Stimulated activated CD8-positive, alpha-beta memory T cell treated with anti-CD3 and anti-CD28 coated beads, Interleukin-12 subunit alpha, Interleukin-12 subunit beta, amount 100 ng/mL, for 24 hours (primary cell): ENCODE measurements around the gene SIX2.

Source experiments
- DNase-seq: peaks from one replicate; pipeline ENCODE4 v3.0.0-alpha.2; 2020; ENCODE audit errors: extremely low read depth

SIX2 gene

DNA sequence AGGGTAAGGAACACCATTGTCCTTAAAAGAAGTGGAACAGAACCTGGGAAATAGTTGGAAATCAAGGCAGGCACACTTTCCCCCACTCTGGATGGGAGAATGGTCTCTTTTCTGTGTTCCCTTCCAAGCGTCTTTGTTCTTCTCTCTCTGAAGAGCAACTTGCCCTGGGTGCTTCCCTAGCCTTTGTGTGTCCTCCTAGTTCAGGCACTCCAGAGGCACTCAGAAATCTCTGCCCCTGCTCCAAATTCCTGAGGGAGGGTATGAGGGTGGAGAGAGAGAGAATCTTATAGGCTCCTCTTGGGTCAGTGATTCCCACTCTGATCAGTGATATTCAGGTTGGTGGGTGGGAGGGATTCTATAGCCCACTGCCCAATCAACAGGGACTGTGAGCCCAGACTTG, 8.8 kb upstream of the SIX2 start:
- no peak for DNase-seq

DNA sequence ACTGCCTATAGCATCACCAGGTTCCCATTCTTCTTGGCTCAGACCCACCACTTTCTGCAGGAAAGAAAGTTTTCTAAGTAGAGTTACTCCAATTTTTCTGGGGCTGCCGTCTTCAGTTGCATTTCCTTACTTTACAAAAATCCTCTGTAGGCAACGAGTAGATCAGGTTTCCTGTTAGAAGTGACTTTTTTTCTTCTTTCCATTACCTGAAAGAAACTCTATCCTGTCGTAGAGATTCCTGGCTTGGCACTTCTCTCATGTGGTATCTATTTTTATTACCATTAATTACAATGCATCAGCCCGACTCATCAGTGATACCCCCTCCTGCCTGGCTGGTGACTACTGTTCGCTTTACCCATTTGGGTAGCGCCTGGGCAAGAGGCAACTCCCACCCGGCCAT, 5.6 kb upstream of the SIX2 start:
- DNase-seq, result no peak

DNA sequence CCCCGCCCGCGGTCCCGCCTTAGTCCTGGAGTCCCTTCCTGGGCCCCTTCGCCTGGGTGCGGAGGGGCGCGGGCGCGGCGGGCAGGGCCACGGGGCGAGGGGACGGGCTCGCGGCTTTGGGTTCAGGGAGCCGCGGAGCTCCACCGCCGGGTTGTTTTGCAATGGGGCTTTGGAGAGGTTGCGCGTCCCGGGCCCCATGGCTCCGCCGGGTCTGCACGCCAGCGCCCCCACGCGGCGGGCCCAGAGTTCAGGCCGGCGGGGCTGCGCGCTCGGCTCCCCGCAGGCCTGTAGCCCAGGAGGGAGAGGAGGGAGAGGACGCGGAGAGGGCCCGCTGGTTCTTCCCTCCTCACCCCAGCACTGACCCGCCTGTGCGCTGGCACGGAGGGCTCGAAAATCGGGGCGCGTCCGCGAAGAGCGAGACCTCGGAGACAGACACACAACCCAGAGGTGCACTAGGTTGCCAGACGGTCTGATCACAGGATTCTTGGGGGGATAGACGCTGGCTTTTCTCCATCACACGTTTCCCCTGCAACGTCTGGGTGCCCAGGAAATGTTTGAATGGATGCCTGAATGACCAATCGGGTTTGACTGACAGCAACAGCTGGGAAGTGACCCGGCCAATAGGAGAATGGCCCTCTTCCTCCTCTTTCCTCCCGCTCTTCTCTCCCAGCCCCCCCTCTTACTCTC, 4.9 kb upstream of the SIX2 start:
- no peak for DNase-seq

DNA sequence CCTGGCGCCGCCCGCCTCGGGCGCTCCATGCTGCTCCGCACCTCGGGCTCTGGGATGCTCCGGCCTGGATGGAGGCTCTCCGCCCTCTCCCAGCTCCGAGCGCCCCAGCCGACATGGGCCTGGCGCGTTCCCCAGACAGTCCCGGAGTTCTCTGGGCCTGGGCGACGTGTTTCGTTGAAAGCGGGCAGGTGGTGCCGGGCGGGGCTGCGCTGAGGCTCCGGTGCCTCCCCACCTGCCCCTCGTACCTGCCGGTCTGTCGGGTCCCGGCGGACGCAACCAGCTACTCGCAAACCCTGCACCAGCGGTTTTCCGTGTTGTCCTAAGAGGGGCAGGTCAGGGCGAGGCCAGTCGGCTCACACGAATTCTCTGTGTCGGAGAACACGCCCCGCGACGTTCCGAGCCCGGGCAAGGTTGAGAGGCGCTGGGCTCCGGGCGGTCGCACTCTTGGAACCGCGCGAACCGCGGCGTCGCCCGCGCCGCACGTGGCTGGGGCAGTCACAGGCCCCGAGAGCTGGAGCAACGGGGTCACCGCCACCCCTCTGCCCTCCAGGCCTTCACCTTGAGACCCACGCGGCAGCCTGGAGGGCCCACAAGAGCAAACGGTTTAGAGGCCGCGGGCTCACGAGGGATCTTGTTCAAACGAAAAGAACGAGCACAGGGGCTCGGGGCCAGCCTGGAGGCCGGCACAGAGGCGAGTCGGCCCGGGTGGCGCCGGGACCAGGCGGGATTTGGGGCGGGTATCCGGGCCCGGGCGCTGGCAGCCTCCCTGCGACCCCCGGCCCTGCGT, 4.2 kb upstream of the SIX2 start:
- DNase-seq, result no peak

DNA sequence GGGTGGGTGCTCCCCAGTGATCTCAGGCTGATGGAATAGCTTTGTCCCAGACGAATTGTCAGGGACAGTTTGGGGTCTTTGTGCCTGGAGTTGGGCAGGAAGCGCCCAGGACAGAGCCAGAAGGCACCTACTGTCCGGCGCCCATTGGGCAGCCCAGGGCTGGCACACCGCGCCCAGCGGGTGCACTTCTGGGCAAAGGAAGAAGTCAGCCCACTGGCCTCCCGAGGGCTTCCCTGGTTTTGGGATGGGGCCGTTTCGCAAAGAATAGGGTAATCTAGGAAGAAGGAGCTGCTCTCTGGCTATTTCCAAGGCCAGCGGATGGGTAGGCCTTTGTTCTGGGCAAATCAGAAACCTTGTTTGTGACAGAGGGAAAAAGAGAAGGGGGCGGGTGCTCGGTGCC, 3.5 kb upstream of the SIX2 start:
- no peak for DNase-seq

DNA sequence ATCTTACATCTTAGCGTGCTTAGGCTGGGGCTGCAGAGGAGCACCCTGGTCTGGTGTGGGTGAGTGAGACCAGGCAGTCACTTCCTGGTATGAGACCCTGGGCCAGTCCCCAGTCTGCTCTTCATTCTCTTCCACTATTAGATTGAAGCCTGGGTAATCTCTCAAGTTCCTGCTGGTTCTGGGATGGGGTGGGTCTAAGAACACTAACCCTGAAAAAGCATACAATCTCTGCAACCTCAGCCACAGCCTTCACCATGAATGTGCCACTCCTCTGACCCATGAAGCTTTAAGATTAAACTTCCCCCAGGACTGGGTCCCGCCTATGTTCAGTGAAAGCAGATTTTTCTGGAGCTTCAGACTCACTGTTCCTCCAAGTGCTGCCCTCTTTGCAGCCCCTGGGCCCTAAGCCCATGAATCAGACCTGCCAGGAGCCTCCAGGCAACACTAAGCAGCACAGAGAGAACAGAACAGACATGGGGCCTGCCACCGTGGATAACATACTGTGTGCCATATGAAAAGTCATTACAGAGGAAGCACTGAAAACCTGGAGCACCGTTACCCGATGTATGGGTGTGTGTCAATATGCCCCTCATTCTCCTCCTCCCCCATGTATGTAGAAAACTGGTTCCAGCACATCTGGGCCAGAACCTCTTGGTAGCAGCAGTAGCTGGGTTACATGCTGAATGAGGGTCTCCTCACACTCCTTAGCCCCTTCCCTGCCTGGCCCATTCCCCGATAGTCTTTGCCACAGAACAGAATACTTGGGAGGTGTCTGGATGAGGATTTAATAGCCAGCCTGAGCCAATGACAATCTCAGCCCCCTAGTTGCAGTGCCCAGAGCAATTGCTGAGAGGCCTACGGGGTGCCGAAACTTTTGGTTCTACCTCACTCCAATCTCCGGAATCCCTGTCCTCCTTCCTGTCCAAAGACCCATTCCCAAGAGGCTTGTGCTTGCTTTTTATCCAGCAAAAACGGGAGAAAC, 2.7 kb upstream of the SIX2 start:
- no peak for DNase-seq

DNA sequence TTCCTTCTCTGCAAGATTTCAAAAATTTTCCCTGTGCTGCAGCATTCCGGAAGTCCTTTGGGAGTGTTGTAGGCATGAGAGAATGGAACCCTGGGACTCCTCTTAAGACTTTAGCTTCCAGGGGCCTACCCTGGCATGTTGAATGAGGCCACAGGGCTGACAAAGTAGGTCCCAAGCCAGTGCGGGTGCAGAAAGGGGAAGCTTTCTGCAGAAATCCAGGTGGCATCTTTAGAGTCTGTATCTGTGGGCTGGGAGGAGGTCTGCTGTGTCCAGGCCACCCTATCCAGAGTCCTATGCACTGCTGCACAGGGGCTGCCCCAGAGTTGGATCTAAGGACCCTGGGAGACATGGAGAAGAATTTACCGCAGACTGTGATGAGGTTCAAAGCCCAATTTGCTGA, 1.9 kb upstream of the SIX2 start:
- DNase-seq, result no peak

DNA sequence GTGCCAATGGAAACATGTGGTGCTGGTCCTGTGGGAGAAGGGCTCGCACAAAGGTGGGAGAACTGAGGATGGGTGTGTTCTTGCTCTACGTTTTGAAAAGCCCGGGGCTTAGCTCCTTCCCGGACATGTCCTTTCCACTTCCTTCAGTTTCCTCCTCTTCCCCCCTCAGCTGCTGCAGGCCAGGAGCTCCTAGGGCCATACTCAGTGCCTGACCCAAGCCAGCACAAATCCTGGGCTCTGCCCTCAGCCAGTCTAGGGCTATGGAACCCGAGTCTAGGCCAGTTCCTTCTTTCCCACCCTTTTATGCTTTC, 1.4 kb upstream of the SIX2 start:
- no peak for DNase-seq

DNA sequence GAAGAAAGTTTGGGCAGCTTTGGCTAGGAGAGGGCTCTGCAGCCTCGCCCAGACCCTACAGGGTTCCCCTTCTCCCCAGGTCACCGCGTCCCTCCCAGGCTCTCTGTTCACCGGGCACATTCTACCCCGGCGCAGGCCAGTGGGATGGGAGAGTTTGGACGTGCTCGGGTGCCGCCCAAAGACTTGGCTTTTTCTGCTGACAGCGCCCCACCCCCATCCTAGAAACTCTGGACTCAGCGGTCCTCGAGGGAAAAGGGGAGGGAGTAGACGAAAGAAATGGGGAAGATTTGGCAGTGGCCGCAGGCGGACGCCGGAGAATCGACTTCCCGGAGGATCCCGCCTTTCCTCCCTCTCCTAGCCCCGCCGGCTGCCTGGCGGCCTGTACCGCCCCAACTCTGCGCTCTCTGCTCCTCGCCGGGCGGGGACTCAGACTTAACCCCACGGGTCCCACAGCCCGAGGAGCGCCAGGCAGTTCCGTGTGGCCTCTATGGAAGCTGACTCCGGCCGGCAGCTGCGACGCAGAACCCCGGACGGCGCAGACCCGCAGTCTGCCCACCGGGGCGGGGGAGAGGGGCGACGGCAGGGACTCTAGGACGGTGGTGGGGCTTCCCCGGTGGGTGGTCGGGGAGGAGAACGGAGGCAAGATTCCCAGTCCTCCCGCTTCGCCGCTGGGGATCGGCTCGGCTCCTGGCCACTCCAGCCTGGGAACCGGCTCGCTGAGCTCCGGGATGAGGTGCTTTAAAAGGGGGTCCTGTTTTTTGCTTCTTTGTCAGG, 863 bp upstream of the SIX2 start:
- DNase-seq, result no peak

DNA sequence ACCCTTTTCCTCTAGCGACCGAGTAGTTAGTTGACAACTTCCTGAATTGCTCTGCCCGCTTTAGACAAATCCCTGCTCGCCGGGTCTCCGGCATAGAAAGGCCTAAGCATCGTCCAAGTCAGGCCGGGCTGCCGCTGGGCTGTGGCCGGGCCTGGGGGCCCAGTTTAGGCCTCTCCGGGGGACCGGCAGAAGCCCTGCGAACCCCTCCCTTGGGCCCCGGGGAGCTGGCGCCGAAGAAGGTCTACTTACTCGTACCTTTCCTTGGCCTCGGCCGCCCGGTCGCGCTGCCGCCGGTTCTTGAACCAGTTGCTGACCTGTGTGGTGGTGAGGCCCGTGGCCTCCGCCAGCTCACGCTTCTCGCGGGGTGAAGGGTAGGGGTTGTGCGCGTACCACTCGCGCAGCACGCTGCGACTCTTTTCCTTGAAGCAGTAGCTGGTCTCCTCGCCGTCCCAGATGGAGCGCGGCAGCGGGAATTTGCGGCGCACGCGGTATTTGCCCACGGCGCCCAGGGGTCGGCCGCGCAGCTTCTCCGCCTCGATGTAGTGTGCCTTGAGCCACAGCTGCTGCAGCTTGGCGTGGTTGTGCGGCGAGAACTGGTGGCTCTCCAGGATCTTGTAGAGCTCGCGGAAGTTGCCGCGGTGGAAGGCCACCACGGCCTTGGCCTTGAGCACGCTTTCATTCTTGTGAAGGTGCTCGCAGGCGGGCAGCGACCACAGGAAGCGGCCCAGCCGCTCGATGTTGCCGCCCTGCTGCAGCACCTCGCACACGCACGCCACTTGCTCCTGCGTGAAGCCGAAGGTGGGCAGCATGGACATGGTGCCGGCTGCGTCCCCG, 739 bp downstream of the SIX2 start:
- DNase-seq, result no peak

DNA sequence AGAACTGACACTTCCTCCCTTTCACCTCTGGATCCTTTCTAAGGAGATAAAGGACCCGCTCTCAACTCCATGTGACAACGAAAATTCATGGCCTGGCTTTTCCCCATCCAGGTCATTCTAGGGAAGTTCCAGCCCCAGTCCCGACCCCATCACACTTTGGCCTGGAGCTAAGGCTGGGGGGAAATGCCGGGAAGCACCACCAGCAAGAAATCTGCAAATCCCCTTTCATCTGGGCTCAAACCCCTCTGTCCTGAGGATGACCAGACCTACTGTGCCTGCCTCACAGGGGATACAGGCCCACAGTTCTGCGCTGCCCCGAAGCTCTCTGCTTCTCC, 1.3 kb downstream of the SIX2 start:
- DNase-seq, result no peak

DNA sequence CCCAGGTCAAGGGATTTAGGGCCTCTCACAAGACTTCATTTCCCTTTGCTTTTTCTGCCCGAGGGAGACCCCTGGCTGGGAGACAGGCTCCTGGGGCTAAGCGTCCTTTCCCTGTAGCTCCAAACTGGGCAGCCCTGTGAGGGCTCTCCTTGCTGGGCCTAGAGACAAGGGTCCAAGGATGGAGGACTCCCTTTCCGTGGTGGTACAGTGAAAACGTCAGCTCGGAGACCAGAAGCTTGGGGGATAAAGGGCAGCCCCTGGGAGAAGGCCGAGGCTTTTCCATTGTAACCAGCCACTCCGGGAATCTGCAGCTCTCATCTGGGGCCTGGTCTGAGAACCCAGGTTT, 2.3 kb downstream of the SIX2 start:
- DNase-seq, result no peak

DNA sequence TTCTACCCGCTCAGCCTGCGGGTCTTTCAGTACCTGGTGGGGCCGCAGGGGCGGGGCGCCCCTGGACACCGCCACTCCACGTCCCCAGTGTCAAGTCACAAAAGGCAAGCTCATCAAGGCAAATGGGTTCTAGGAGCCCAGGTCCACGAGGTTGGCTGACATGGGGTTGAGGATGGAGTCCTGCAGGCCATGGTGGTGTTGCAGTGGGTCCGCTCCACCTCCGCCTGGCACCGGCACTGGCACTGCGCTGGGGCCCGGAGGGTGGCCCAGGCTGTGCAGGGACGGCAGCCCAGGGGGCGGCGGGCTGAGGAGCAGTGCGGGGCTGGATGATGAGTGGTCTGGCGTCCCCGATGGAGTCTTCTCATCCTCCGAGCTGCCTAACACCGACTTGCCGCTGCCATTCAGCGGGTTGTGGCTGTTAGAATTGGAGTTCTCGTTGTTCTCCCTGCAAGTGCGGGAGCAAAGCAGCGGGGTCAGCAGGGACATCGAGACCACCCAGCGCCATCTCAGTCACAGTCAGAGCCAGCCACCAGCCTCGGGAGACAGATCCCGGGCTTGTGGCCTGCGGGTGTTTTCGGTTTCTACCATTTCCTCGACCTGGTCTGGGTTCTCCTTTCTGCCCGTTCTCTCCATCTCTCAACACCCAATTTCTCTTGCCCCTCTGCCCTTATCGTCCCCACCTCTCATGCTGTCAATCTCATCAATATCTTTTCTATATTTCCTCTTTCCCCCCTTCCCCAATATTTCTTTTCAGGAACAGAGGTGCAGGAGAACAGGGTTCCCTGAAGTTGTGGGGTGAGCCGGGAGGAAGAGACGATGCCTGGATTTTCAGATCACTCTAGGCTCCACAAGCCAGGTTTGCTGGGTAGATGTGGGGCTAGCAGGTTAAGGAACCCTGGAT, 3.0 kb downstream of the SIX2 start:
- DNase-seq, result no peak

DNA sequence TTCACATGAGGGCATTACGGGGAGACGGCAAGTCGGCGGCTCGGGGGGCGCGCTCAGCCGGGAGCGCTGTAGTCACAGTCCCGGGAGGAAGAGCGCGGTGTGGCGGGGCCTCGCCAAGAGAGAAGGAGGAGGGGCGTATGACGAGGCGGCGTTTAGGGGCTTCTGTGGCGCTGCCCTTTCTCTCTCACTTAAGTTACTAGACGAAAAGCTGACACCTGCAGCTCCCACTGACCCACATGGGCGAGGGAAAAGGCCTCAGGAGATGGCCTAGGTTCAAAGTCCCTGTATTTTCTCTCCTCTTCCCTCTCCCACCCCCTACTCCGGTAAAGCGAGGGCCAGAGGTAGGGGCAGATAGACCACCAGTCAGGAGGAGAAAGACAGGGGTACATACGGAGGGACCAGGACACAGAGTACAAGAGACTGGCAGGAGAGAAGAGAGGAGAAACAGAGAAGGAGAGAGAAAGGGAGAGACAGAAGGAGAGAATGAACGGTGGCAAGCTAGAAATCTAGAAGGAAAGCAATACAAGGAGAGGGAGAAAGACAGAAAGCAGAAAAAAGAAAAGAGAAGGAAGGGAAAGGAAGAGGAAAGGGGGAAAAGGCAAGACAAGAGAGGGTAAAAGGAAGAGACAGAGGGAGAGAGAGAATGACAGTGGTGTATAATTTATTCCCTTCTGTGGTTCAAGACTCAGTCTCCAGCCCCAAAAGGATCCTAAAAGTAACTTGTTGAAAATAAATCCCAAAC, 3.8 kb downstream of the SIX2 start:
- no peak for DNase-seq

DNA sequence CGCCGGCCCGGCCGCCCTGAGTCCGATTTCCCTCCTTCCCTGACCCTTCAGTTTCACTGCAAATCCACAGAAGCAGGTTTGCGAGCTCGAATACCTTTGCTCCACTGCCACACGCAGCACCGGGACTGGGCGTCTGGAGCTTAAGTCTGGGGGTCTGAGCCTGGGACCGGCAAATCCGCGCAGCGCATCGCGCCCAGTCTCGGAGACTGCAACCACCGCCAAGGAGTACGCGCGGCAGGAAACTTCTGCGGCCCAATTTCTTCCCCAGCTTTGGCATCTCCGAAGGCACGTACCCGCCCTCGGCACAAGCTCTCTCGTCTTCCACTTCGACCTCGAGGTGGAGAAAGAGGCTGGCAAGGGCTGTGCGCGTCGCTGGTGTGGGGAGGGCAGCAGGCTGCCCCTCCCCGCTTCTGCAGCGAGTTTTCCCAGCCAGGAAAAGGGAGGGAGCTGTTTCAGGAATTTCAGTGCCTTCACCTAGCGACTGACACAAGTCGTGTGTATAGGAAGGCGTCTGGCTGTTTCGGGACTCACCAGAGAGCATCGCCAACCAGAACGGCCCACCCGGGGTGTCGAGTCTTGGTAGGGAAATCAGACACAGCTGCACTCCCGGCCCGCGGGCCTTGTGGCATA, 4.6 kb downstream of the SIX2 start:
- no peak for DNase-seq

DNA sequence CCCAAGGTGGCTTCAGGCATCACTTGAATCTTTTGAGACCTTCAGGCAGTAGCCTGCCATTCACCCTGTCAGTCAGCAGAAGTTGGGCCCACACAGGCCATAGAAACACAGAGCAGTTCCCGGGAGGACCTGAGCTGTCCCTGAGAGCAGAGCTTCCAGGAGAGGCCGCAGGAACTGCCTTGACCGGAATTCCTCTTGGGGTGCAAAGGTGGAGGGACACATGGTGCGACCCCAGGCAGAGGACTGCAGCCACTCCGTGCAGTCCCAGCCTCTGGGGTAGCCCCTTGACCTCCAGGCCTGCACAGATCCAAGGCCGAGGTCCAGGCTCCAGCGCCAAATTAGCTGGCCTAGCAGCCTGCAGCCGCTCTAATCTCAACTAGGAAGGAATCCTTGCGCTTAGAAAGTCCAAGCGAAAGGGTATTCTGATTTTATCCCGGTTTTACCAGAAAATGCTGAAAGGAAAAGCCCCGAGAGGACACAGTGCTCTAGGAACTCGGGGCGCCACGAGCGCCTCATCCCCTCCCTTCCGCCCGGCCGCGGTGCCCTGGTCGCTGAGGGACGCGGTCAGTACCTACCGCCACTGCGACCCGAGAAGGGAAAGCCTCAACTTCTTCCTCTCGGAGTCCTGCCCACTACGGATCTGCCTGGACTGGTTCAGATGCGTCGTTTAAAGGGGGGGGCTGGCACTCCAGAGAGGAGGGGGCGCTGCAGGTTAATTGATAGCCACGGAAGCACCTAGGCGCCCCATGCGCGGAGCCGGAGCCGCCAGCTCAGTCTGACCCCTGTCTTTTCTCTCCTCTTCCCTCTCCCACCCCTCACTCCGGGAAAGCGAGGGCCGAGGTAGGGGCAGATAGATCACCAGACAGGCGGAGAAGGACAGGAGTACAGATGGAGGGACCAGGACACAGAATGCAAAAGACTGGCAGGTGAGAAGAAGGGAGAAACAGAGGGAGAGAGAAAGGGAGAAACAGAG, 5.4 kb downstream of the SIX2 start:
- no peak for DNase-seq

DNA sequence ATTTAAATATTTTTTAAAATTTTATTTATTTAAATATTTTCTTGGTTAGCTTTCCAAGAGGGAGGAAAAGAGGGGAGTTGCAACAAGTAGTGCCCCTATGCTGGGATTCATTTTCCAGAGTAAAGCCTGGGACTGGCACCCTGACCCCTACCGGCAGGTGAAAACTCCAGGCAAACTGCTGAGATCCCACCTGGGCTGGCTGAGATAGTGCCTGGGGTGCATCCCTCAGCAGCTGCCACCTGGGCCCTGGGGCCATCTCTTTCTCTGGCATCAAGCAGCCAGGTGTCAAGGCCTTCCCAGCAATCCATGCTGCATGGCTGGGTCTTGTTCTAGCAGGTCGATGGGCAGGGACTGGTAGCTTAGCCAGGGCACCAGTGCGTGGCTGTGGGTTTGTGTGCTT, 6.6 kb downstream of the SIX2 start:
- DNase-seq, result no peak

DNA sequence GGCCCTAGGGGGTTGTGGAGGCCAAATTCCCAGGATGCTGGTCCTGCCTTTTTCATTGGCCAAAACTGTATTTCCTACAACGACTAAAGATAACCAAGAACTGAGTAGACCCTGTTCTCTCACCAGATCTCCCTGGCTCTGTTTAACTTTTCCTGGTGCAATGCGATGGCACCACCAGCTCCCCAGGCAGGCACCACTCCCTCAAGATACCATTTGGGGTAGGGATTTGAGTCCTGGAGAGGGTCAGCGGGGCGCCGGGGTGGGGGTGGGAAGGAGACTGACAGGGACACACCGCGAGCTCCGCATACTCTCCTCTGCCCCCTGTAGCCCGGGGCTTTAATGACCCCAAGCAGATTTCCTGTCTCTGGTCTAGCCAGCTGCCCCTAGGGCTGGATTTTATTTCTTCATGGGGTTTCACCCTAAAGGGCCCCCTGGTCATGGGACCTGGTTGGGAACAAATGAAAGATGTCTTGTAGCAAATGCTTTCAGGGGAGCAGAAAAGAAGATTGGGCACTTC, 7.3 kb downstream of the SIX2 start:
- DNase-seq, result no peak
